SK-N-MC (cell line): Measurements from ENCODE around the gene L3MBTL4.

Source experiments
- EZH2 ChIP-seq: fragments of 200-600 bp; sonication (generic); IDR thresholded peaks from one replicate; pipeline ENCODE4 v1.6.1; 2017; ENCODE audit warnings: antibody characterized with exemption
- POLR2AphosphoS5 ChIP-seq: IDR thresholded peaks from 2 replicates; pipeline ENCODE4 v1.6.1; 2012; ENCODE audit warnings: mild to moderate bottlenecking, low read depth, low read length, borderline replicate concordance

DNA sequence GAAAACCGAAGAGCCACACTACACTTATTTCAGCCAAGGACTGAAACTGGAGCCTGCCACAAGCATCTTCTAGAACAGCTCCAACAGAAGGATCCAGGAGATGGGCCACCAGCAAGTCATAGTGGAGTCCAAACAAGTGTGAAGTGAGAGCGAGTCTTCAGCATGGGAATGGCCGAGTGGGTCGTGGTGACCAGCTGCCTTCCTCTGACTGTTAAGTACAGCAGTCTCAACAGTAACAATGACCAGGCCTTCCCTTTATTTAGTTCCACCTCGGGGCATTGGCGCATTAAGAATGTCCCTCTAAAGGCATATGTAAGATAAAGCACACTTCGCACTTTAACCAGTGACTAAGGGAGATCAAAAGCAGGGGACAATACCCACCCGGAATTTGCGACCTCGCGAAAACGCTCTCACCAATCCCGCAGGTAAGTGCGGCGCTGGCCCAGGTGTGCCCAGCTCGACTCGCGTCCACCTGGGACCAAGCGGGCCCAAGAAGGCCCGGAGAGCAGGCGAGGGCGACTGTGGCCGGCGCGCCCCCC, 1.1 kb downstream of the L3MBTL4 start:
- TF ChIP-seq EZH2 (no peak), POLR2AphosphoS5 (no peak)
